HepG2 (cell line): Measurements from ENCODE around the gene EFNA2.

Experiments
- FOXK2 ChIP-seq: fragments of 450-650 bp; IDR thresholded peaks from 2 replicates; pipeline ENCODE4 v1.6.1; 2016
- SETDB1 ChIP-seq: sonication (generic); formaldehyde crosslinking; IDR thresholded peaks from 2 replicates; pipeline ENCODE4 v1.5.1; 2020; ENCODE audit warnings: missing genetic modification reagents, mild to moderate bottlenecking, borderline replicate concordance
- ZFX ChIP-seq: sonication (generic); formaldehyde crosslinking; IDR thresholded peaks from 2 replicates; pipeline ENCODE4 v1.4.0; 2020; ENCODE audit warnings: mild to moderate bottlenecking, low read depth, missing genetic modification reagents, moderate library complexity
- ZNF616 ChIP-seq: sonication (generic); formaldehyde crosslinking; IDR thresholded peaks from 2 replicates; pipeline ENCODE4 v1.5.0; 2020; ENCODE audit warnings: low read depth, mild to moderate bottlenecking, missing genetic modification reagents
- TF ChIP-seq, protein P1 (sequence below): sonication (generic); formaldehyde crosslinking; IDR thresholded peaks from 2 replicates; pipeline ENCODE4 v1.4.0; 2020; ENCODE audit warnings: mild to moderate bottlenecking, missing genetic modification reagents, borderline replicate concordance
- TF ChIP-seq, protein P2 (sequence below): sonication (generic); formaldehyde crosslinking; IDR thresholded peaks from 2 replicates; pipeline ENCODE4 v1.5.0; 2020; ENCODE audit warnings: mild to moderate bottlenecking, missing genetic modification reagents, moderate library complexity

DNA sequence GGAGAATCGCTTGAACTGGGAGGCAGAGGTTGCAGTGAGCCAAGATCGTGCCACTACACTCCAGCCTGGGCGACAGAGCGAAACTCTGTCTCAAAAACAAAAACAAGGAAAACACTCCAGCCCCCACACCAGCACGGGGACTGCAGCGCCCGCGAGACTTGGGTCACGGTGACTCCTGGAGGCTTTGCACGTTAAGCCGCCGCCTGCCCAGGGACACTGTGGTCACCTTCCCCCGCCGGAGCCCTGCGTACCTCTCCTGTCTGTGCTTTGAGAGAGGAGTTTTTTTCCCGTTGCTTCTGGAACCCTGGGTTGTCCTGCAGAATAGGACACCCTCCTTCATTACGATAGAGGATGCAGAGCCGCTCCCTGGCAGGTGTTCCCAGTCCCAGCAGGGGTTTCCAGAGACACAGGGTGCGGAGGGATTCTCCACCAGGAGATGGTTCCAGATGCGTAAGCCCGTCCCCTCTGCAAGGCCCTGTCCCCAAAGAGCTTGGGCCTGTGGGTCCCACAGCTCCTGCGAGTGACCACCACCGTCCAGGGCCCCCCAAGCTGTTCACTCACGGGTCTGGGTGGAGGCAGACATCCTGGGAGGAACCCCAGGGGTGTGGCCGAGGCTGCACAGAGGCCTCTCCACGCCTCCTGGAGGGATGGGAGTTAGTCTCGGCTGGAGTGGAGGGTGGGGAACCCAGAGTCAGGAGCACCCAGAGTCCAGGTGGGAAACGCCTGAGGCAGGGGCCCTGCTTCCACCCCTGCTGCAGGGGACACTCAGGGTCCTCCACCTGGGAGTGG lies 55.2 kb downstream of the EFNA2 start:
- TF ChIP-seq, protein P1, sequence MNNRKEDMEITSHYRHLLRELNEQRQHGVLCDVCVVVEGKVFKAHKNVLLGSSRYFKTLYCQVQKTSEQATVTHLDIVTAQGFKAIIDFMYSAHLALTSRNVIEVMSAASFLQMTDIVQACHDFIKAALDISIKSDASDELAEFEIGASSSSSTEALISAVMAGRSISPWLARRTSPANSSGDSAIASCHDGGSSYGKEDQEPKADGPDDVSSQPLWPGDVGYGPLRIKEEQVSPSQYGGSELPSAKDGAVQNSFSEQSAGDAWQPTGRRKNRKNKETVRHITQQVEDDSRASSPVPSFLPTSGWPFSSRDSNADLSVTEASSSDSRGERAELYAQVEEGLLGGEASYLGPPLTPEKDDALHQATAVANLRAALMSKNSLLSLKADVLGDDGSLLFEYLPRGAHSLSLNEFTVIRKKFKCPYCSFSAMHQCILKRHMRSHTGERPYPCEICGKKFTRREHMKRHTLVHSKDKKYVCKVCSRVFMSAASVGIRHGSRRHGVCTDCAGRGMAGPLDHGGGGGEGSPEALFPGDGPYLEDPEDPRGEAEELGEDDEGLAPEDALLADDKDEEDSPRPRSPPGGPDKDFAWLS (CRISPR knock-in tag), result no peak
- no peak for TF ChIP-seq FOXK2
- no peak for TF ChIP-seq ZNF616 (CRISPR knock-in tag)
- no peak for TF ChIP-seq ZFX (CRISPR knock-in tag)
- TF ChIP-seq SETDB1 (CRISPR knock-in tag), result no peak
- TF ChIP-seq, protein P2, sequence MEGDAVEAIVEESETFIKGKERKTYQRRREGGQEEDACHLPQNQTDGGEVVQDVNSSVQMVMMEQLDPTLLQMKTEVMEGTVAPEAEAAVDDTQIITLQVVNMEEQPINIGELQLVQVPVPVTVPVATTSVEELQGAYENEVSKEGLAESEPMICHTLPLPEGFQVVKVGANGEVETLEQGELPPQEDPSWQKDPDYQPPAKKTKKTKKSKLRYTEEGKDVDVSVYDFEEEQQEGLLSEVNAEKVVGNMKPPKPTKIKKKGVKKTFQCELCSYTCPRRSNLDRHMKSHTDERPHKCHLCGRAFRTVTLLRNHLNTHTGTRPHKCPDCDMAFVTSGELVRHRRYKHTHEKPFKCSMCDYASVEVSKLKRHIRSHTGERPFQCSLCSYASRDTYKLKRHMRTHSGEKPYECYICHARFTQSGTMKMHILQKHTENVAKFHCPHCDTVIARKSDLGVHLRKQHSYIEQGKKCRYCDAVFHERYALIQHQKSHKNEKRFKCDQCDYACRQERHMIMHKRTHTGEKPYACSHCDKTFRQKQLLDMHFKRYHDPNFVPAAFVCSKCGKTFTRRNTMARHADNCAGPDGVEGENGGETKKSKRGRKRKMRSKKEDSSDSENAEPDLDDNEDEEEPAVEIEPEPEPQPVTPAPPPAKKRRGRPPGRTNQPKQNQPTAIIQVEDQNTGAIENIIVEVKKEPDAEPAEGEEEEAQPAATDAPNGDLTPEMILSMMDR, result no peak
